Effector memory CD4-positive, alpha-beta T cell (primary cell): ENCODE results near the gene TBL1X.
A peak's percentile ranks its signal among the peaks of the same experiment; 100 is the strongest.

Experiments used
- DNase-seq, 3 donors: peaks; one replicate each; pipeline ENCODE4 v3.0.0-alpha.2; 2020
- H3K27ac ChIP-seq: 2 replicates; pipeline ENCODE4 v1.7.0; 2013; ENCODE audit warnings: mild to moderate bottlenecking, low read length, moderate library complexity; ENCODE audit not compliant: insufficient read depth, poor library complexity, severe bottlenecking
- H3K27me3 ChIP-seq: replicated peaks from 2 replicates; pipeline ENCODE4 v1.7.0; 2013; ENCODE audit warnings: mild to moderate bottlenecking, low read length; ENCODE audit not compliant: insufficient read depth, control insufficient read depth, poor library complexity, severe bottlenecking
- H3K36me3 ChIP-seq: 2 replicates; pipeline ENCODE4 v1.7.0; 2013; ENCODE audit warnings: mild to moderate bottlenecking, low read length, moderate library complexity; ENCODE audit not compliant: control insufficient read depth, insufficient read depth
- H3K4me1 ChIP-seq: 2 replicates; pipeline ENCODE4 v1.7.0; 2013; ENCODE audit warnings: low read length, mild to moderate bottlenecking; ENCODE audit not compliant: control insufficient read depth, insufficient read depth, poor library complexity, severe bottlenecking
- H3K4me3 ChIP-seq: 2 replicates; pipeline ENCODE4 v1.7.0; 2013; ENCODE audit warnings: low read length, low read depth, mild to moderate bottlenecking; ENCODE audit not compliant: insufficient read depth, poor library complexity, severe bottlenecking
- H3K9me3 ChIP-seq: 2 replicates; pipeline ENCODE4 v1.7.0; 2013; ENCODE audit warnings: mild to moderate bottlenecking, low read length, moderate library complexity; ENCODE audit not compliant: control insufficient read depth
- total RNA-seq, 3 donors: gene quantifications; one replicate each; lab custom pipeline; 2026; lab: John Stamatoyannopoulos, UW

TBL1X gene
- 25.1 to 43.2 (median 31.3) reads per million in 3 donors for total RNA-seq

- DNase-seq = peak; percentile 20 to 39 (median 35)
- H3K4me3 ChIP-seq = peak within 1 kb of the TSS; percentile 70
- peaks cover 20% of the 10 kb centered on the region for H3K4me1 ChIP-seq
- no peaks in the 10 kb centered on the region for H3K27me3 ChIP-seq
- no peaks in the 10 kb centered on the region for H3K36me3 ChIP-seq
- peak within 1 kb of the TSS; percentile 70 for H3K27ac ChIP-seq
- no peaks in the 10 kb centered on the region for H3K9me3 ChIP-seq
Observed at GRCh38 chrX:9464435-9465371, at the start of gene TBL1X. Gene TBL1X, plus strand, starts transcription at chrX:9465058. Its CDS starts 188,529 bp downstream, at chrX:9653587.

- DNase-seq = no peak
- H3K4me3 ChIP-seq = no peak overlapping the region
- no peaks in the 10 kb centered on the region for H3K4me1 ChIP-seq
- no peaks in the 10 kb centered on the region for H3K9me3 ChIP-seq
- H3K36me3 ChIP-seq = no peaks in the 10 kb centered on the region
- no peak overlapping the region for H3K27ac ChIP-seq
- H3K27me3 ChIP-seq = no peaks in the 10 kb centered on the region
Observed at GRCh38 chrX:9416562-9417348, 48.1 kb upstream of the TBL1X start.

DNA sequence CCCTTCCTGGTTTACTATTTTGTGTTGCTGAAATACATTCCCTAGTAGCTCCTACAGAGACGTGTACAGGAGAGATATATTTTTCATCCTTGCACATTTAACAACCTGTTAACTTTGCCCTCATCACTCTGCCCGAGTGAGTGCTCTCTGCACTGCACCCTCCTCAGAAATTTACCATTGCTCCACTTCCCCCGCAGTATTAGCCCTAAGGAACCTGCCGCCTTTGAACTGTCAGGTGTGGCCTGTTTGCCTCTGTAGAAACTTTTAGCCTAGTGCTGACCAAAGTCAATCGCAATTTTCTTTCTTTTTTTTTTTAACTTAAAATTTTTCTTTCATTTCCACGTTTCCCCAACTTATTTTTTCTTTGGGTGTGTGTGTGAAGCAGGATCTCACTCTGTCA is 46.6 kb upstream of the TBL1X start:
- Histone ChIP-seq H3K4me1 (no peaks in the 10 kb centered on the region), H3K27me3 (no peaks in the 10 kb centered on the region), H3K9me3 (no peaks in the 10 kb centered on the region), H3K36me3 (no peaks in the 10 kb centered on the region), H3K4me3 (no peak overlapping the region), H3K27ac (no peak overlapping the region)
- DNase-seq = no peak

DNA sequence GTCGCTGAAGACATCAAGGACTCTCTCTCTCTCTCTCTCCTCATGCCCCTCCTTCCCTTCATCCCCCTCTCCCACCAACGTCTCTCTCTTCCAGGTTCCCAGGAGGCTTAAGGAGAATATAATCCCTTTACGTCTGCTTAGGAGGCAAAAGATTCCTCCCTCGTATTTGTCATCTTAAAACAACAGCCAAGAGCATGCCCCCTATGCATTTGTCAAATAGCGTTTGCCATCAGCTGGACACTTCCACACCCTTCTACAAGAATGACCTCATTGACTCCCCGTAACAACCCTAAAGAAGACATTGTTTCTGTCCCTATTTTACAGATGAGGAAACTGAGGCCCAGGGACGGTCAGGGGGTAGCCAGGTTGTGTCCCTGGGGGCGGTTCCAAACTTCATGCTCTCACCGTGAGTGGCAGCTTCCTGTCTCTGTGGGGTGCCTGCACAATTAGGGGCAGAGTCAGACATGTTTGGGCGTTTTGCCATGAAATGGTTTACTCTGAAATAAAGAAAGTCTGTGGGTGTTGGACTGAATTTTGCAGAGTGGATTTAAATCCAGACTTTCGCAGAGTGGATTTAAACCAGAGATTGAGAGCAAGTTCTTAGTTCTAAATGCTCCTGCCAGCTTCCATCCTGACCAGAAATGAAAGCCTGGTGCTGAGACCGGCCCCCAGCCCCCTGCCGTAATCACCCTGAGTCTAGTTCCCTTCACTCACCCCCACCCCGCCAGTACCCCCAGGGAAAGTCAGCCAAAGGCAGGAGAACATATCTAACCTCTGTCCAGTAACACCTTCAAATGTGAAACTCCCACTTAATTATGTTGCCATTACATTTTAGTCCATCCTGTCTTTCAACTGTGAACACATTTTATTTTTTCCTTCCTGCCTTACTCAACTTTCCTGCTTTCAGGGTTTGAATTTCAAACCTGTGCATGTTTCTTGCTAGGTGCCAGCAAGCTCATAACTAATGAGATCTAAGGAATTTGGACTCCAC is 44.3 kb upstream of the TBL1X start:
- H3K27me3 ChIP-seq = no peaks in the 10 kb centered on the region
- H3K4me1 ChIP-seq = no peaks in the 10 kb centered on the region
- H3K9me3 ChIP-seq = no peaks in the 10 kb centered on the region
- no peak overlapping the region for H3K4me3 ChIP-seq
- H3K36me3 ChIP-seq = no peaks in the 10 kb centered on the region
- DNase-seq = no peak
- H3K27ac ChIP-seq = no peak overlapping the region

GRCh38 chrX:9429767-9430166 is 35.1 kb upstream of the TBL1X start:
- H3K4me3 ChIP-seq = no peak overlapping the region
- no peaks in the 10 kb centered on the region for H3K9me3 ChIP-seq
- DNase-seq = no peak
- no peak overlapping the region for H3K27ac ChIP-seq
- no peaks in the 10 kb centered on the region for H3K27me3 ChIP-seq
- no peaks in the 10 kb centered on the region for H3K36me3 ChIP-seq
- no peaks in the 10 kb centered on the region for H3K4me1 ChIP-seq

DNA sequence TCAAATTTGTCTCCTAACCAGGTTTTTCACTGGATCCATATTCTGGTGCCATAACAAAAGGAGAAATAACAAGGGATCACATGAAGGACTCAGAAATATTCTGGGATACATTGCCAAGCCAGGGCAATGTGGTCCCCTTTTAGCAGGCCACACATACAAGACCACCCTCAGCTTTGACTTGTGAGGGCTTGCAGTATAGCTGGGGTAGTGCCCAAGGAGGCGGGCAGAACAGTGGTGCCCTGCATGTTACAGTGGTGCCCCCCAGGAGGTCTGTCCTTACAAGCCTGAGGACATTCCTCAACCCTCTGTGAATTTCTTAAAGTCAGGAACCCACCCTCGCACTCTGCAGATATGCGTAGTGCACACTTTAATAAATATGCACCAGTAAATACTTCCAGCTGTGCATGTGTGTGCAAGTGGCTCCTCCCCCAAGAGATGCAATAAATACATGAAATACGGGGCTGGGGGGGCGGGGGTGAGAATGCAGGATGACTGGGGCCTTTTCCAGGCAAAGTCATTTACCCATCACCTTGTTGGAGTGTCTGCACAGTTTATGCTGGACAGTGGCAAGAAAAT is 34.4 kb upstream of the TBL1X start:
- Histone ChIP-seq H3K27ac (no peak overlapping the region), H3K27me3 (no peaks in the 10 kb centered on the region), H3K4me1 (no peaks in the 10 kb centered on the region), H3K36me3 (no peaks in the 10 kb centered on the region), H3K4me3 (no peak overlapping the region), H3K9me3 (no peaks in the 10 kb centered on the region)
- DNase-seq = no peak

- no peak for DNase-seq
- Histone ChIP-seq H3K9me3 (no peaks in the 10 kb centered on the region), H3K4me3 (no peak overlapping the region), H3K27me3 (no peaks in the 10 kb centered on the region), H3K36me3 (no peaks in the 10 kb centered on the region), H3K27ac (no peak overlapping the region), H3K4me1 (no peaks in the 10 kb centered on the region)
Observed at GRCh38 chrX:9431281-9431680, 33.6 kb upstream of the TBL1X start.

DNA sequence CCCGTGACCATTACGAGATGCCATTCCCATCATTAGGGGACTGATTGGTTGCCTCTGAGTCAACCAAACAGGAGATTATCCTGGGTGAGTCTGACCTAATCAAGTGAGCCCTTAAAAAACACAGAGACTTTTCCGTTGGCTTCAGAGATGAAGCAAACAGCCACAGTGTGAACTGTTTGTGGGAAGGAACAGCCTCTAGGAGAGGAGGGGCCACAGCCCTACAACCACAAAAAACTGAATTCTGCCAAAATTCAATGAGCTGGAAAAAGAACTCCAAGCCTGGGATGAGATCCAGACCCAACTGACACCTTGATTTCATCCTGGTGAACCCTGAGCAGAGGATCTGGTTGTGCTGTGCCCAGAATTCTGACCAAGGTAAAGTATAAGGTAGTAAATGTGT is 31.3 kb upstream of the TBL1X start:
- Histone ChIP-seq H3K36me3 (no peaks in the 10 kb centered on the region), H3K9me3 (no peaks in the 10 kb centered on the region), H3K4me1 (no peaks in the 10 kb centered on the region), H3K4me3 (no peak overlapping the region), H3K27ac (no peak overlapping the region), H3K27me3 (no peaks in the 10 kb centered on the region)
- DNase-seq = no peak

DNA sequence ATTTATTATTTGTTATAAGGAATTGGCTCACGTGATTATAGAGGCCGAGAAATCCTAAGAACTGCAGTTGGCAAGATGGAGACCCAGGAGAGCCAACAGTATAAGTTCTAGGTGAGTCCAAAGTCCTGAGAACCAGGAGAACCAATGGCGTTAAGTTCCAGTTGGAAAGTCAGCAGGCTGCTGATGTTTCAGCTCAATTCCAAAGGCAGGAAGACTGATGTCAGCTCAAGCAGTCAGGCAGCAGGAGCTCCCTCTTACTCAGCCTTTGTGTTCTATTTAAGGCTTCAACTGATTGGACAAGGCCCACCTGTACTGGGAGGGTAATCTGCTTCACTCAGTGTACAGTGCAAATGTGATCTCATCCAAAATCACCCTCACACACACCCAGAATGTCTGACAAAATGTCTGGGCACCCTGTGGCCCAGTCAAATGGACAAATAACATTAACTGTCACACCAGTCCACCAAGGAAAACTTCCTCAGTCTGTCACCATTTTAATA is 30.8 kb upstream of the TBL1X start:
- DNase-seq = no peak
- Histone ChIP-seq H3K27ac (no peak overlapping the region), H3K9me3 (no peaks in the 10 kb centered on the region), H3K36me3 (no peaks in the 10 kb centered on the region), H3K4me1 (no peaks in the 10 kb centered on the region), H3K27me3 (no peaks in the 10 kb centered on the region), H3K4me3 (no peak overlapping the region)
